ENCODE results near the gene C1orf56.
"Not testable (repeated sequence)": the region's sequence is repeated elsewhere in the genome, so short reads cannot be mapped to it uniquely, and the experiment has no call there.

Gene C1orf56

DNA sequence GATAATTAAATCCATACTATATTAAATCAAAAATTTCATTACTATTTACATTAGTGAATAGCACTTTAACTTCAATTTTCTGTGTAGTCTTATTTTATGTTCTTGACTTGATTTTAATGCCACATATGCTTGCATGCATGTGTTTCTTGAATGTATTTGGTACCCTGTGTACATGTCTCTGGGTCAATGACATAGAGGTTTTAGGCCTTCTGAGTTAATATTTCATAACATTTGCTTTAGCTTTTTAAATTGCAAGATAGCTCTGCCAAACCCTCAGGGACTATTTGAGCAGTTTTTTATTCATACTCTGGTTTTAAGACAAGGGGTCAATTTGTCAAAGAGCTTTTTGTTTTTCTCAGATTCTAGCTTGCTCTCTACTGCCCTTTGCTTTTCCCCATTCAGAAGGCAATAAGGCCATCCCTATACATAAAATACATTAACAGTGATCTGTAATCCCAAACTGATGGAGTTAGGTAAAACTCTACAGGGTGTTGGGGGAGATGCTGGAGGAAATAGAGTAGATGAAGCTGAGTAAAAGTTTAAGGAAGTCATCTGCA lies 17.6 kb downstream of the C1orf56 start:
- no peak for DNase-seq

DNA sequence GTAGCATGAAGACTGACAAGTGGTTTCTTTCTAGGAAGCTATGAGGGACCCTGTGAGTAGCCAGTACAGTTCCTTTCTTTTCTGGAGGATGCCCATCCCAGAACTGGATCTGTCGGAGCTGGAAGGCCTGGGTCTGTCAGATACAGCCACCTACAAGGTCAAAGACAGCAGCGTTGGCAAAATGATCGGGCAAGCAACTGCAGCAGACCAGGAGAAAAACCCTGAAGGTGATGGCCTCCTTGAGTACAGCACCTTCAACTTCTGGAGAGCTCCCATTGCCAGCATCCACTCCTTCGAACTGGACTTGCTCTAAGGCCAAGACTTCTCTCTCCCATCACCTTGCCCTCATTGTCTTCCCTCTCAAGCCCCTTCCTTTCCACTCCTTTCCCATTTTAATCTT lies 19.6 kb downstream of the C1orf56 start:
- DNase-seq = no peak

DNA sequence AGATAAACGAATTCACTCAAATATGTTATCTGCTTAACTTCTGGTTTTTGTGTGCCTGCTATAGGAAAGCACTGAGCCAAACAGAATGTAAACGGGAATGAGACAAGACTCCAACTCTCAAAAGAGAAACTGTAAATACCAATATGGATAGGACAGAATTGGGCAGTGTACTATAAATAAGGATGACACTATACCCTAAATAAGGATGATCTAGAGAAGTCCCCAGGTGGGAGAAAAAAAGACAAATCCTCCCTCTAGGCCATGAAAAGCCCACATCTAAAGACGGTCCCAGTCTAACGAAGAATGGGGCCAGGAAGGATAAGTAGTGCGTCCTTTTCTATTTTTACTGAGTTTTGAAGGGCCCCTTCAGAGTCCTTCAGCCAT lies 21.5 kb downstream of the C1orf56 start:
- no peak for DNase-seq

DNA sequence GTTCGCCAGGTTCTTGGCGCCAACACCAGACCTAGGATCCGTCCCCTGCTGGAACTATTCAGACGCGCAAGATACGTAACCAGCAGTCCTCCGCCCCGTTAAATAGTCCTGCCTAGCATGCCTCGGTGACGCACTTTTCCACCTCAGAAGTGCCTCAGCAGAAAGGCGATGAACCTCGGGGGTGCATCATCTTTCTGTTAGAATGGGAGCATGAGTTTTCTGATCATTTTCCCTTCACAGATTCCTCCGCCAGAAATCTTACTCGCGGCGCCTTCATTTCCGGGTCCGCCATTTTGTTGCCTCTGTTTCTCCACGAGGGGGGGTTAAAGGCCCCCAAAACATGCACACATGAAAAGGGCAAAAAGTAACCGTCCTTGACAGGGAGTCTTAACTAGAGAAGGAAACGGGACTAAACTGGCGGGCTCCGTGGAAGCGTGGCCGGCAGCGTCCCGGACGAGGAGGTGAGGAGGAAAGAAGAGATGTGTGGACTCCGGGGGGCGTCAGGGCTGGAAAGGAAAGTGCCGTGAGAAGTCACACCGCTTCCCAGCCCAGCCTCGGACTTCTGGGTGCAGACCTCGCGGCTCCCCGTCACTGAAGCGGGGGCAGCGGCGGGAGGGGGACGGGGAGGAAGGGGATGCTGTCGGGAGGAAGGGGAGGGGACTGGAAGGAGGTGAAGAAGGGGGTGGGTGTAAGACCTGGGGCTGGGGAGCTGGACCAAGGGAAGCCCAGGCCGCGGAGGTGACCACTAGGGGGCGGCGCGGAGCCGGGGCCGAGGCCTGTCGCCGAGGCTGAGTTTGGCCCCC lies 23.1 kb downstream of the C1orf56 start, which contains the start of gene GABPB2:
Gene GABPB2, plus strand, starts transcription at position 288 of the 803 bp plus-strand sequence. CDS start 17,429 bp downstream, outside the sequence.
- no peak for DNase-seq

DNA sequence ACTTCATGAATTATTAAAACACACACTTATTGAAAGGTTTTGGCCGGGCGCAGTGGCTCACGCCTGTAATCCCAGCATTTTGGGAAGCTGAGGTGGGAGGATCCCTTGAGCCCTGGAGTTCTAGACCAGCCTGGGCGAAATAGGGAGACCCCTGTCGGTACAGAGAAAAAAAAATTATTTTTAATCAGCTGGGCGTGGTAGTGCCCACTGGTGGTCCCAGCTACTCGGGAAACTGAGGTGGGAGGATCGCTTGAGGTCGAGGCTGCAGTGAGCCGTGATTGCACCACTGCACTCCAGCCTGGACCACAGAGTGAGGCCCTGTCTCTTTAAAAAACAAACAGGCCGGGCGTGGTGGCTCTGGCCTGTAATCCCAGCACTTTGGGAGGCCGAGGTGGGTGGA lies 24.7 kb downstream of the C1orf56 start:
- DNase-seq = no peak

DNA sequence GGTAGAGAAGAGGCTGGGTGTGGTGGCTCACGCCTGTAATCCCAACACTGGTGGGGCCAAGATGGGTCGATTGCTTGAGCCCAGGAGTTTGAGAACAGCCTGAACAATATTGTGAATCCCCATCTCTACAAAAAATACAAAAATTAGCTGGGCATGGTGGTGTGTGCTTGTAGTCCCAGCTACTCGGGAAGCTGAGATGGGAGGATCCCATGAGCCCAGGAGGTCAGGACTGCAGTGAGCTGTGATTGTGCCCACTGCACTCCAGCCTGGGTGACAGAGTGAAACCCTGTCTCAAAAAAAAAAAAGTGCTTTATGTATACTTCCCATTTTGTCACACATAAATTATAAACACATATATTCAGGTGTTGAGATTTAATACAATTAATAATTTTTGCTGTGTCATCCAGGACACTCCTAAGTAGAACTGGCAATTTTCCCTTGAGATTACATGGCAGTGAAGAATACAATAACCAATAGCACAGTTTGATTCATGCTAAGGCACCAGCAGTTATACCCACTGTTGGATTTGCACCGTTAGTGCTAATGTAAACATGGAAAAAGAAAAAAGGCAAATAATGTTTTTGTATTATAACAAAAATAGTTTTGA lies 38.5 kb downstream of the C1orf56 start:
- no peak for DNase-seq

DNA sequence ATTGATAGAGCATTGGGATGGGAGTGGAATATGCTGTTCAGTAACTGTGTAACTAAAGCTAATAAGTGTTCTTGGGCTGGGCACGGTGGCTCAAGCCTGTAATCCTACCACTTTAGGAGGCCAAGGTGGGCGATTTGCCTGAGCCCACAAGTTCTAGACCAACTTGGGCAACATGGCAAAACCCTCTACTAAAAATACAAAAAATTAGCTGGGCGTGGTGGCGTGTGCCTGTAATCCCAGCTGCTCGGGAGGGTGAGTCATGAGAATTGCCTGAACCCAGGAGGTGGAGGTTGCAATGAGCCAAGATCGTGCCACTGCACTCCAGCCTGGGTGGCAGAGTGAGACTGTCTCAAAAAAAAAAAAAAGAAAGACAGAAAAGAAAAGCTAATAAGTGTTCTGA lies 49.9 kb downstream of the C1orf56 start:
- not testable (repeated sequence) for DNase-seq

DNA sequence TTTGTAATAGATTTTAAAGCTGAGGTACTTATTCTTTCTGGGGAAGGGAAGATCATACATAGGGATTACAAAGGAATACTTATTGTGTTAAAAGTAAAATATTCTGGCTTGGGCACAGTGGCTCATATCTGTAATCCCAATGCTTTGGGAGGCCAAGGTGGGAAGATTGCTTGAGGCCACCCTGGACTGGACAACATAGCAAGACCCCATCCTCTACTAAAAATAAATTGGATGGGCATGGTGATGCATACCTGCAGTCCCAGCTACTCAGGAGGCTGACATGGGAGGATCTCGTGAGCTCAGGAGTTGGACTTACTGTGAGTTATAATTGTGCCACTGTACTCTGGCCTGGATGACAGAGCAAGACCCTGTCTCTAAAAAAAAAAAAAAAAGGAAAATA lies 50.6 kb downstream of the C1orf56 start:
- DNase-seq = no peak
